OCI-LY1 (cell line): ENCODE measurements around the gene SQOR.

Experiments used
- EZH2 ChIP-seq: fragments of 200-600 bp; sonication (generic), shearing (Covaris generic); IDR thresholded peaks from 2 replicates; pipeline ENCODE4 v1.8.0; 2017; ENCODE audit warnings: borderline replicate concordance, mixed run types, mild to moderate bottlenecking, antibody characterized with exemption, low read length, moderate library complexity, mixed read lengths
- TF ChIP-seq, protein P1 (sequence below): fragments of 200-600 bp; sonication (generic), shearing (Covaris generic); IDR thresholded peaks from 2 replicates; pipeline ENCODE4 v1.5.1; 2017; ENCODE audit warnings: mild to moderate bottlenecking, antibody characterized with exemption, low read length, moderate library complexity, mixed read lengths

DNA sequence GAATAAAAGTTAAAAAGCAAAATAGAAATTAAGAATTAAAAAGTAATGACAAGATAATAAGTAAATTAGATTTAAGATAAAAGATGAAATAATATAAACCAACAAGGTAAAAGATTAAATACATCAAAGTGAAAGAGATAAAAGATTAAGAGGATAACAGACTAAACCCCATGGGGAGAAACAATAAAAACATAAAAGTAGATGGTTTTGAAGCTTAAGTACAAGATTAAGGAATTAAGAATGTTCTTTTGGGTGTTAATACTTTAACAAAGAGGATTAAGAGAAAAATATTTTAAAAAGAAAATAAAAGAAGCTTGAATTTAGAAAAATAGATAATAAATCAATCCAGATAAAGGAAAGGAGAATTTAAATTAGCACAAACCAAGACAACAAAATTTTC is 85.4 kb downstream of the SQOR start:
- TF ChIP-seq, protein P1, sequence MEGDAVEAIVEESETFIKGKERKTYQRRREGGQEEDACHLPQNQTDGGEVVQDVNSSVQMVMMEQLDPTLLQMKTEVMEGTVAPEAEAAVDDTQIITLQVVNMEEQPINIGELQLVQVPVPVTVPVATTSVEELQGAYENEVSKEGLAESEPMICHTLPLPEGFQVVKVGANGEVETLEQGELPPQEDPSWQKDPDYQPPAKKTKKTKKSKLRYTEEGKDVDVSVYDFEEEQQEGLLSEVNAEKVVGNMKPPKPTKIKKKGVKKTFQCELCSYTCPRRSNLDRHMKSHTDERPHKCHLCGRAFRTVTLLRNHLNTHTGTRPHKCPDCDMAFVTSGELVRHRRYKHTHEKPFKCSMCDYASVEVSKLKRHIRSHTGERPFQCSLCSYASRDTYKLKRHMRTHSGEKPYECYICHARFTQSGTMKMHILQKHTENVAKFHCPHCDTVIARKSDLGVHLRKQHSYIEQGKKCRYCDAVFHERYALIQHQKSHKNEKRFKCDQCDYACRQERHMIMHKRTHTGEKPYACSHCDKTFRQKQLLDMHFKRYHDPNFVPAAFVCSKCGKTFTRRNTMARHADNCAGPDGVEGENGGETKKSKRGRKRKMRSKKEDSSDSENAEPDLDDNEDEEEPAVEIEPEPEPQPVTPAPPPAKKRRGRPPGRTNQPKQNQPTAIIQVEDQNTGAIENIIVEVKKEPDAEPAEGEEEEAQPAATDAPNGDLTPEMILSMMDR = no peak
- TF ChIP-seq EZH2 = no peak
